GM19193 (cell line): ENCODE results near the gene KDM2A.

Experiments used
- POLR2A ChIP-seq: IDR thresholded peaks from 4 replicates; pipeline ENCODE4 v1.6.1; 2011; ENCODE audit not compliant: insufficient read depth, insufficient read length; ENCODE audit errors: extremely low read depth

Gene KDM2A

GRCh38 chr11:67281552-67282150 lies 162.6 kb downstream of the KDM2A start:
- no peak for TF ChIP-seq POLR2A

DNA sequence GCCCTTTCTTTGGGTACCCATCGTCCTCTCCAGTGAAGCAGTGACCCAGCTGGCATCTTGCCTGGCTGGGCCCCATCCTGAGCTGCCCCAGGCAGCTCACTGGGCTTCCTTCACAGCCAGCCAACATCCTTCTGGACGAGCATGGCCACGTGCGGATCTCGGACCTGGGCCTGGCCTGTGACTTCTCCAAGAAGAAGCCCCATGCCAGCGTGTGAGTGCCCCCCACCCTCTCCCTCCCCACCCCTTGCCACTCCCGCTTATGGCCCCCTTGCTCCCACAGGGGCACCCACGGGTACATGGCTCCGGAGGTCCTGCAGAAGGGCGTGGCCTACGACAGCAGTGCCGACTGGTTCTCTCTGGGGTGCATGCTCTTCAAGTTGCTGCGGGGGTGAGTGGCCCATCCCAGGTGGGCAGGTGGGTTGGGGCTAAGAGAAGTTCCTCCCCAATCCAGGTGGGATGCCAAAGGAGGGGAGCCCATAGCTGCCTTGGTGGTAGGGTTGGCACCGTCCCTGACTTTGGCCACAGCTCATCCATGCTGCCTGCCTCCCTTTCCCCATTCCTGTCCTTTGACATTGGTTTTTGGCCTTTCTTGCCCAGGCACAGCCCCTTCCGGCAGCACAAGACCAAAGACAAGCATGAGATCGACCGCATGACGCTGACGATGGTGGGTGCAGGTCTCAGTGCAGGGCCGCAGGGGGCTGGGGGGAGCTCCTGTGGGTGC lies 163.3 kb downstream of the KDM2A start:
- TF ChIP-seq POLR2A = no peak

DNA sequence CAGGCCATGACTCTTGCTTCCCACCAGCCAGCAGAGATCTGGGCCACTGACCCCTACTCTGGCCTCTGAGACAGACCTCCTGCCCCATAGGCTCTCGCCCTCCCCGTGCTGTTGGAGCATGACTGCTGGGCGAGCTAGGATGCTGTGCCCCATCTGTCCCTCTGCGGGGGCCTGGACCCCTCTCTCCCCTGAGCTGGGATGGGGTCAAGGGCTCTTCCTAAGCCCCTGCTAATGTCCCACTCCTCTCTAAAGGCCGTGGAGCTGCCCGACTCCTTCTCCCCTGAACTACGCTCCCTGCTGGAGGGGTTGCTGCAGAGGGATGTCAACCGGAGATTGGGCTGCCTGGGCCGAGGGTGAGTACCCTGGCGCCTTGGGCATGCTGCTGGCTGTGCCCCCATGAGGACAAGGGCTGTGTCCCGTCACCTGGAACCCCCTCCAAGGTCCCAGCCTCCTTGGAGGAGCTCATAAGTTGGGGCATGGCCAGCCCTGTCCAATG lies 163.9 kb downstream of the KDM2A start:
- no peak for TF ChIP-seq POLR2A

- TF ChIP-seq POLR2A = no peak
Observed at GRCh38 chr11:67283481-67283963, 164.5 kb downstream of the KDM2A start.

GRCh38 chr11:67284811-67285540 lies 165.9 kb downstream of the KDM2A start:
- TF ChIP-seq POLR2A = no peak

- TF ChIP-seq POLR2A = no peak
Observed at GRCh38 chr11:67285541-67286498, 166.8 kb downstream of the KDM2A start.

DNA sequence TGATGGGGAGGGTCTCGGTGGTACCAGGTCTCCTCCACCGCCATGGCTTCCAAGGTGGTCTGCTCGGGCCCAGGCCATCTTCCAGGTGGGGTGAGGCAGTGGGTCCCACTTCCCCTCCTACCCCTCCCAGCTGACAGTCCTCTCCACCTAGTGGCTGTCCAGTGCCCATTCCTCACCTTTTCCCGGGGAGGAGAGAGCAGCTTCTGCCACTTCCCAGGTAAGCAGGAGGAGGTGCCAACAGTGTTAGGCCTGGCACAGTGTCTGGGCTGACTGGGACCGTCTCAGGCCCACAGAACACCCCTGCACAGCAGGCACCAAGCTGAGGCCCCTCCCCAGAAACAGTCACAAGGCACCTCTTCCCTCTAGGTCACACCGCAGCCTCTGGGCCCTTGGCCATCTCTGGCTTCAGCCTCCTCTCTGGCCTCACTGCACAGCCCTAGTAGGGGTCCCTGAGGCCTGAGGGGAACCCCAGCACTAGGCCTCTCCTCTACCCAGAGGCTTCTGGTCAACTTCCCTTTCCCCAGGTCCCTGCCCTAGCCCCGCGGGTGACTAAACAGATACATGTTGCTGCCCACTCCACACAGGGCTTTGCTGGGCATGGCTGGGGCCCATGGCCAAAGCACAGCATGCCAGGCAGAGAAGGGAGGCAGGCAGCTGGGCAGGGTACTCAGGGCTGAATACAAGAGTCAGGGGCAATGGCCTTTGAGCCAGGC lies 167.7 kb downstream of the KDM2A start:
- TF ChIP-seq POLR2A = no peak

- no peak for TF ChIP-seq POLR2A
Observed at GRCh38 chr11:67287355-67288197, 168.5 kb downstream of the KDM2A start.

GRCh38 chr11:67288198-67288451 lies 169.1 kb downstream of the KDM2A start:
- TF ChIP-seq POLR2A = no peak

DNA sequence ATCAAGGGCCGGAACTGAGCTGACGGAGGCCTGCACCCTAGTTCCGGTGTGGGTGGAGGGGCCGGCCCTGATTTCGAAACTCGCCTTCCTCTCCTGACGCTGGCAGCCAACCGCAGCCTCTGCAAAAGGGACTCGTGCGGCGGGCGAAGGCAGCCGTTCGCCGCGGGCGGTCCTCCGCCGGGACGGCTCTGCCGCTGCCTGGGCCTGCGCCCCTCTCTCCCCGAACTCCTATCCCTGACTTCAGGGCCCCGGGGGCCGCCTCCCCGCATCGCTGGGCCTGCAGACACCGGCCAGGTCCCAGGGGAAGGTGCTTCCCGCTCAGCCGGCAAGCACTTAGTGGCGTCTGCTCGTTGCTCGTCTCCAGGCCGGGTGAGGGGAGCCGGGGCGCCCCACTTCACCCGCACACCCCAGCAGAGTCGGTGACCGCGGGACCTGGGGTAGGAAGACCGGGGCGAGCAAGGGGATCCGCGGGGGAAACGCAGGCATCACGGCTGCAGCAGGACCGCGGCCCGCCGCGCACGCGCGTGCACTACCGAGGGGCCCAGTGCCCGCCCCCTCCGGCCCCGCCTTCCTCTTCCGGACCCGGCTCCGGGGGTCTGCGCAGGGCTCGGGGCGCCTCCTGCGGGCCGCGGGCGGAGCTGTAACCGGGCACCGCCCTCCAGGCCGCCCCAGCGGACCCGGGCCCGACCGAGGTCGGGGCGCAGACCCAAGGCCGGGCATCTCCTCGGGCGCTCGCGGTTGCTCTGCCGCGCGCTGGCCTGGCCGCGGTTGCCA lies 169.6 kb downstream of the KDM2A start:
- TF ChIP-seq POLR2A = peak; percentile 94

DNA sequence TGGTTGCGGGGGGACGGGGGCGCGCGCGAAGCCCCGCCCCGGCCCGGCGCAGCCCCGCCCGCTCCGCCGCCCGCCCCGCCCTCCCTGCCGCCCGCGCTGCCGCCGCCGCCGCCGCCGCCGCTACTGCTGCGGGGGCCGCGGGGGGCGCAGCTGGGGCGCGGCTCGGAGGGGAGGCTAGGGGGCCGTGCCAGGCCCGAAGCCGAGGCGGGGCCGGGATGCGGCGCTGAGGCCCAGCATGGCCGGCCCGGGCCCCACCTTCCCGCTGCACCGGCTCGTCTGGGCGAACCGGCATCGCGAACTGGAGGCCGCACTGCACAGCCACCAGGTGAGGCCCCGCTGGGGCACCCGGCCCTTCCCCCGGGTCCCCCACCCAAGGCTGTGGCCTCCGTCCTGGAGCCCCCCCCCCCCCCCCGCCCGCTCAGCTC lies 170.2 kb downstream of the KDM2A start, which contains the start of gene ANKRD13D:
TSS of gene ANKRD13D (plus strand) at position 78 of the 425 bp plus-strand sequence. CDS start at position 236, 158 bp downstream.
- no peak for TF ChIP-seq POLR2A
